NCI-H187 treated with DMSO at 0.1 percent for 48 hours (cell line): ENCODE results near the gene PODXL2.

Experiments
- DNase-seq: peaks from one replicate; lab custom pipeline; 2025; lab: John Stamatoyannopoulos, UW

Gene PODXL2

DNA sequence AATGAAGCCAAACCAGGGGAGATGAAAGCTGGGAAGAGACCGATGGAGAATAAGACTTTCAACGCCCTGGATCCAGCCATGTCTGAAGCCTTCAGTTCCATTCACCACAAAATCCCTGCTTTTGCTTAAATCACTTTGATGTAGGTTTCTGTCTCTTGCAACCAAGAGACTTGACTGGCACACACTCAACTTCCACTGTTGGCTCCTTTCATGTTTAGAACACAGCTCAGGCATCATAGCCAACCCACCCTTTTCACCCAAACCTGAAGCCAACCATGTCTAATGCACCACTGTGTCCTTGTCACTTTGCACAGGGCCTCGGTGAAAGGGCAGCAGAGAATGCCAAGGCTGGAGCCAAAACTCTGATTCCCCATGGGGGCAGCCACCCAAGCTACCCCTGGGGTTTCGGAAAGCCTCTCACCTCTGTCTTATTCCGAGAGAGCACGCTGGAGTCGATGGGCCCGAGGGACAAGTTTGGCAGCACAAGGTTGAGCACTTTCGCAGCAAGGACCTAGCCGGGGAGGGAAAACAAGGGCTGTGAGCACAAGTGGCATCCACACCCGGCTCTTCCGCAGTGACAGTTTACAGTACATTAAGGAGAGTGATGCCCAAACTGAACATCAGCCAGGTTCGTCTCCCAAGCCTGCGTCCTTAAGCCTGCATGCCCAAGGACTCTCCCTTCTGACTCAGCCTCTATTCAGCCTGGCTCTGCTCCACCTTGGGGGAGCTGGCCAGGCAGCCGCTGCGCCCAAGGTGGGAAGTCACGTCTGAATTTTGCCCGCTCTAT is 81.4 kb downstream of the PODXL2 start:
- DNase-seq = no peak

DNA sequence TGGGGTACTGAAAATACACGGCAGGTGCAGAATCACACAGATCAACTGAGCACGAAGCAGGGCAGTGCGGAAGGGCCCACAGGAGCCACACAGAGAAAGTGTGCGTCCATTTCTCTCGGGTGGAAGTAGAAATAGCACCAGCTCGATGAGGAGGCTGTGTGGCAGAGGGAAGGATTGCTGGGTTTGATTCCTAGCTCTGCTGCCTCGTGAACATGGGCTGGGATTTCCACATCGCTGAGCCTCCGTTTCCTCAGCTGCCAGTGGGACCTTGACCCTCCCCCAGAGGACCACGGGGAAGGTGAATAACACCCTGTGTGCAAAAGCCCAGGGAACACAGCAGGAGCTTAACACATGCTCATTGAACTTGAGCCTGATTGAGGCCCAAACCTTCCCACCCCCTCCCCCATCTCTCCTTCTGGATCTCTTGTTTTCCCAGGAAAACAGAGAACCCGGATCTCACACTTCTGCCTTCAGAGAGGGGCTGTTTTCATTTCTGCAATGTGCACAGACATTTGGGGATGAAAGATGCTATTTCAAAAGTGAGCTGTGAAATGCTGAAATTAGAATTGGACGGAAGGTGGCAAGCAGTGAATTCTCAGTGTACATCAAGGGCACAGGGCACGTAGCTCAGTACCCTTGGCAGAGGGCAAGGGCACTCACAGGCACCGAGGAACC is 82.2 kb downstream of the PODXL2 start:
- DNase-seq = no peak

DNA sequence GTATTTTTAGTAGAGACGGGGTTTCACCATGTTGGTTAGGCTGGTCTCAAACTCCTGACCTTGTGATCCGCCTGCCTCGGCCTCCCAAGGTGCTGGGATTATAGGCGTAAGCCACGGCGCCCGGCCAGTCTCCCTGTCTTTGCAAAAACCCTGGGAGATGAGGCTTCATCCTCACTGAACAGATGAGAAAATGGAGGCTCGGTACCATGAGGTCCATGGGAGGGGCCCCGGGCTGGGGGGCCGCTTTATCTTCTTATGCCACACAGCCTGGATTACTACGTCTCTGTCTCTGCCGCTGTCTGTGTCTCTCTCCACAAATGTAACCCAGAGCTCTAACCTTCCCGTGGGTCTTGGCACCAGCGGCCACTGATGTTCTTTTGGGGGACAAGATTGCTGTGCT is 82.9 kb downstream of the PODXL2 start:
- DNase-seq = no peak

DNA sequence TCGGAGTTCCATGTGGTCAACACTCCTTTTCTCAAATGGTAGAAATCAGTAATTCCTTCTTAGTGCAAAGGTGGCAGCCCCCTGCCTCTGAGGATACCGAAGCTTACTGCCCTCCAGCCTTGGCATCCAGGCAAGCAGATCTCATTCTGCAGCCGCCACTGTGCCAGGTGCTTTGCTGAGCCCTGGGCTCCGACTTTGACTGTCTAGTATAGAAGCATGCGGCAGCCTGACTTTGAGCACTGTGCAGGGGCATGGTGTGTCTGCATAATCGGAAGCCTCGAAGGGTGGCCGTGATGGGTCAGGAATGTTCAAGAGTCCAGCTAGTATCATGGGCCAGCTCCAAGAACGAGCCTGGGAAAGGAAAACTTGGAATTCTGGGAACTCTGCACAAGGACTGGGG is 83.5 kb downstream of the PODXL2 start:
- DNase-seq = no peak

DNA sequence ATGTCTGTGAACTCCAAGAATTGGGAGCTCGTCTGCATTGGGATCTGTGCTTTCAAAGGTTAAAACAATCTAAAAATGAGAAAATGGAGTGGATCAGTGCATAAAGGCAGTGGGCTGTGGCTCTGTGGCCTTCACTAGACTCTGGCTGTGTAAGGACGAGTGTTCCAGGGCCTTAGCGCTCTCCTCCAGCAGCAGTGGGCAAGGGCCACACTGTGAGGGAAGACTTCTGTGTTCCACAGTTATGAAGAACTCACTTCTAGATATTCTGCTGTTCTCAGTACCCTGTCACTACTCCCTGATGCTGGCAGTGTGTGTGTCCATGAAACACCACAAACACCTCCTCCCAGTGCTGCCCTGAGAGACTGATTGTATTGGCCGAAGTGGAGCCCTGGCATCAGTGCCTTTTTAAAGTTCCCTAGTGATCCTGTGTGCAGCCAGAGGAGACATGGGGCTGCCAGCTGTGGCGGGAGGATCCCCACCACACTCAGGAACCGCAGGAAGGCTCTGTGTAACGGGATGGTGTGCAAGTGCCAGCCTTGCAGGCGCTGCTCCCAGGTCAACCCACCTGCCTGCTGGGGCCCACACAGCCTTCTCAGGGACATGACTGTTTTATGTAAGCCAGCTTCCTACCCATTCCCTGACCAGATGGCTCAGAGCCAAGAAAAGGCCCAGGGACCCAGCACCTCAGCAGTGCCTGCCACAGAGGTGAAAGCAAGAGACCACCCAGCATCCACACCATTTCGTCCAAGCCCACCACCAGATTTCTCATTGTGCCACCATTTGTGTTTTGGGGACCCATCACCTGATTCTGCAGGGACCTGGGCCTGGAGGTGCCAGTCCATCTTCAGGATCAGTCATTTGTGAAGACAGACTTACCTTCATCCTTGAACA is 84.1 kb downstream of the PODXL2 start:
- DNase-seq = no peak

DNA sequence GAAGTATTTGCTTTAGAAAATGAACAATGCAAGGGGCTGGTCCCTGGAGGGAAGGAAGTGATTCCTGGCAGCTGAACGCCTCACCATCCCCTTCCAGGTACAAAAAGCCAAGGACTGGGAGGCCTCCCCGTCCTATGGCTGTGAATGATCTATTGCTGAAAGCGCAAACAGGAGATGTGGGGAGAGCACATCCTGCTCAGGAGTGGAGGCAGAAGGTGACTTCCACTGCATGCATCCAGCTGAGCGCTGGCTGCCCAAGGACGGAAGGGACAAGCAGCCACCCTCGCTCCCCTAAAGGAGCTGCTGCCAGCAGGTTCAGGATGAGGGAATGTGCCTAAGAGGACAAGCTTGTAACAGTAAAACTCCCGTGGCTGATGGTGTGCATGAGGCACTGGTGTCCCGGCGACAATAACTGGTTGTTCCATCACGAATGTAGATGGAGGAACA is 85.2 kb downstream of the PODXL2 start:
- peak; percentile 38 for DNase-seq

DNA sequence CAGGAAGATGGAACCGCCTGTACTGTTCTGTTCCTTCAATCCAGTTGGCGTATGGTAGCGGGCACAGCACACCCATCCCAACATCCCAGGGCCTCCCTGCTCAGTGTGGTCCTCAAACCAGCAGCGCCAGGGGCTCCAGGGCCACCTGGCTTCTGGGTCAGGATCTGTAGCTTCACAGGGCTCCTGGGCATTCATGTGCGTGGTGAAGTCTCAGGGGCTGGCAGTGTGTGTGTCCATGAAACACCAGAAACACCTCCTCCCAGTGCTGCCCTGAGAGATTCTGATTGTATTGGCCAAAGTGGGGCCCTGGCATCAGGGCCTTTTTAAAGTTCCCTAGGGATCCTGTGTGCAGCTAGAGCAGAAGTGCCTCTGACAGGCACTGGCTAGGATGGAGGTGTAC is 85.9 kb downstream of the PODXL2 start:
- DNase-seq = no peak

DNA sequence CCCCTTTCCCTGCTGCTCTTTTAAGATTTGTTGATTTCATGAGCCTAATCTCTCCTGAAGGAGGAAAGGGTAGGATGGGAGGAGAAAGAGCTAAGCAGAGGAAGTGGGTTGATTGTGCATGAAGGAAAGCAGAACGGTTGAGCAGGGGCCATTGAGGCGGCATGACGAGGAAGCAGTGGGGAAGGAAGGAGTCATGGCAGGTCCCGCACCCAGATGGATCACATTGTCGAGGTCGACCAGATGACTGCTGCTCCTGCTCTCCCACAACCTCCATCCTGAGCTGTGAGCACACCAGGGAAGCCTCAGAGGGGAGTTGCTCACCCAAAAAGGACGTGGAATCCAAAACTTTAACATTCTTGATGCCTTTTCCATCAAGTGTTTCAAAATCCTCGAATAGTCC is 86.5 kb downstream of the PODXL2 start:
- DNase-seq = no peak

DNA sequence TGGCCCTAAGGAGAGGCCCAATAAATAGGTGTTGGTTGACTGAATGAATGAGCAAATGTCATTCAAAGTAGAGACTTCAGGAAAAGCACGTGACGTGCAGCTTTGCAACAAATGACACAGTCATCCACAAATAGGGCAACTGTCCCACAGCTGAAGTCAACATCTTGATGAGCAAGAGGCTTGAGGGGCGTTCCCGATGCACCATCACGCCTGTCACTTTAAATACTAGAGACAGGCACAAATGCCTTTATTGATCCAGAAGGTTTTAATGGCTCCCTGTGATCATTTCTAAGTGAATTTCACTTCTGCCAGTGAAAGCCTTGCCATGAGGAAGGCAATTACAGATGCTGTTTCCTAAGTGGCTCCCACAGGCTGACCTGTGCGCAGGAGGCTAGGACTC is 87.4 kb downstream of the PODXL2 start:
- no peak for DNase-seq

DNA sequence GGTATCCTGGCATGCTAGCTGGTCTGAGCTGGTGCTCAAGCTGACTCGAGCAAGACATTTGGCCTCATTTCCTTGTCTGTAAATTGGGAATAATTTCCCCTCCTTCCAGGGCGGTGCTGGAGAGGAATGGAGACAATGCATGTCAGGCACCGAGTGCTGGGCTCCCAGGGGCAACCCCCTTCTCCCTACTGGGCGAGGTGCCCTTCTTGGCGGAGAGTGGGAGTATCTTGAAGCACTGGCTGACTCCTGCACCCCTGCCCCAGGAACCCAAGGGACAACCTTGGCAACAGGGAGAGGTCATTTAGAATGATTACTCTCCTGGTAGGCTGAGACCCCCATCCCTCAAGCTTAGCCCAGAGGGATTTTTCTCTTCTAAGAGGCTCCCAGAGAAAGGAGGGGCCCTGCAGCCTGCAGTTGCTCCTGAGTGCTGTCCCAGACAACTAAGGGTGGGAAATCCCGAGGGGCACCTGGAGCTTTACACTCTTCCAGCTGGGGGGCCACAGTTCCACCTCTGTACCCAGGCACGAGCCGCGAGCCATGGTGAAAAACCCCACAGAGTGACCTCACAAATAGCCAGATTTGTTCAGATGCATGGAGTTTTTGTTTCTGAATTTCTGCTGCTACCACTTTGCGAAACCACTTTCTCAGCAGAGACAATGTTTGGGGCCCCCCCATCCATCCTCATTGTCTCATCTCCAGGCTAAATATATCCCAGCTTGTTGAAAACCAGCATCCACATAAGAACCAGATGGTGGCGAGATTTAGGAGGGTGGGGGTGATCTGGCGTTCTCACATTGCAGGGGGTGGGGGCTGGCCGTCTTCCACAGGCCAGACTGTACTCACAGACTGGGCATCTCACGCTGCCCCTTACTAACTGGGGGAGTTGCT is 88.6 kb downstream of the PODXL2 start:
- DNase-seq = no peak

DNA sequence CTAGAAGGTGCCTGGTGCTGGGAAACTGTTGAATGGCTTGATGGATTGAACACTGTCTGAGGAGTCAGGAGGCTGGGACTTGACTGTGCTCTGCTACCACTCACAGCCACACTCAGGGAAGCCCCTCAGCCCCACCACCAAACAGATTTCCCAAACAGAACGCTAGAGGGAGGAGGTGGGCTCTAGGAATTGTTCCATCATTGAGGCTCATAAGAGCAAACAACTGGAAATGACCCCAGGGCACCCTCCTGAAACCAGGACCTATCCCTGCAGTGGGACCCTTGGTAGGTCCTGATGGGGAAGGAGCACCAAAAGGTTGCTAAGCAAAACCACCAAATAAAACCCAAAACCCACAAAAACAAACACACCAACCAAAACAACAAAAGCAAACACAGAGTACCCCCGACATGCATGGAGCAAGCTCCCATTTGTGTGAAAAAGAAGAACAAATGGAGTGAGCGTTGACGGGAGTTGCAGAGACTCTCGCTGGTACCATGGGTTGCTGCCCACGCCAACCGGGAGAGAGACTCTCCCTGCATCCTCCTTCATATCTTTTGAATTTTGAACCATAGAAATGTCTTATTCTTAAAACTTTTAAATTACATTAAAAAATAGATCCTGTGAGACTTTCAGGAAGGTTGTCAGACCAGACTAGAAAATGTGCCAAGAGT is 89.4 kb downstream of the PODXL2 start:
- no peak for DNase-seq

DNA sequence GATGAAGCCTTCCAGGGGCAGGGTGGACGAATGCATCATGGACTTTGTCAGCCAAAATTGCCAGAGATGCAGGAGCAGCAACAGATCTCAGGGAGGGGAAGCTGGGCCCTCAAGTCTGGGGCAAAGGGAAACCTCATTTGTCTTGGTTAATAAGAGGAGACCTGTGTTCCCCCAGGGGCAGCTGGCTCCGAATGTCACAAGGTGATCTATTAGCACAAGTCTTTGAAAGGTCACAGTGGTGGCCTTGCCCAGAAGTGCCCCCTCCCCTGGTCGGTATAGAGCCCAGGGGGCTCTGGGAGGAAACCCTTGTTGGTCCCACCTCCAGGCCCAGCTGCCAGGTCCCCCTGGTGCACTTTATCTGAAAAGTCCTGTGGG is 89.9 kb downstream of the PODXL2 start:
- DNase-seq = no peak

DNA sequence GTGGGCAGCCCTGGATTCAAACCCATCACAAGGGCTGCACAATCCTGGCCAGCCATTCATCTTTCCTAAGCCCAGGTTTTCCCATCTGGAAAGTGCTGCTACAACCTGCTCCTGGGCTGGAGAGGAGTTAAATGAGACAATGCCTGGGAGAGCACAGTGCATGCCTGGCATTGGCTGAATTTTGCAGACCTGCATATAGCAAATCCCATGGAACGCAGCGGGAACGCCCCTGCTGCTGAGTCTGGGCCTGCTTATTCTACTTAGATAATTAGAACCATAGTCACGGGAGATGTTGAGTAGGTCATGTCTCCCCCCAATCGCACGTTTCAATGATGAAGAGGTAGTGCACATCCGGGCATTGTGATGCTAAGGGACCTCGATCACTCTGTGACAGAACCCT is 90.4 kb downstream of the PODXL2 start:
- DNase-seq = no peak

DNA sequence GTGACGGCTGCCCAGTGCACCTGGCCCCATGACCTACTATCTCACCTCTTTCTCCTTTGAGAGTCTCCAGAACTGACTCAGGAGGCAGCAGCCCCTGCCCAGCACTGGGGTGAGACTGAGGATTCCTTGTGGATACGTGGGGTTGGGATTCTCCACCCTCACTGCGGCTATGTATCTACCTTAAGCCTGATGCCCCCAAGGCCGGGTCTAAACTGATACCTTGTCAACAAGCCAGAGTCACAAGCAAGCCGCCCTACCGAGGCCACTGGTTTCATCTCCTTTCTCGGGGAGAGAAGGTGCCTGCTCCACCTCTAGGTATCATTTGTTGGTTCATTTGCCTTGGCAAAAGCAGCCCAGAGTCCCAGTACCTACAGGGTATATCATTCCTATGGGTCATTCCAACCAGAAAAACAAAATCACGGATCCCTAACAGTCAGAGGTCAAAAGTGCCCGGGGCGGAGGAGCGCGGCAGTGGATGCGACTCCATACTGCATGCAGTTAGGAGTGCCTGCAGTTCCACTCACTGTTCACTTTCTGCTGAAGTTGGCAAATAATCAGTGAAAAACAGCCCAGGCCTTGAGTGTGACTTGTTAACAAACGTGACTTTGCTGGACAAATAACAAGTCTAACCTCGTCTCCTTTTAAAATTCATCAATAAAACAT is 91.3 kb downstream of the PODXL2 start:
- DNase-seq = no peak

DNA sequence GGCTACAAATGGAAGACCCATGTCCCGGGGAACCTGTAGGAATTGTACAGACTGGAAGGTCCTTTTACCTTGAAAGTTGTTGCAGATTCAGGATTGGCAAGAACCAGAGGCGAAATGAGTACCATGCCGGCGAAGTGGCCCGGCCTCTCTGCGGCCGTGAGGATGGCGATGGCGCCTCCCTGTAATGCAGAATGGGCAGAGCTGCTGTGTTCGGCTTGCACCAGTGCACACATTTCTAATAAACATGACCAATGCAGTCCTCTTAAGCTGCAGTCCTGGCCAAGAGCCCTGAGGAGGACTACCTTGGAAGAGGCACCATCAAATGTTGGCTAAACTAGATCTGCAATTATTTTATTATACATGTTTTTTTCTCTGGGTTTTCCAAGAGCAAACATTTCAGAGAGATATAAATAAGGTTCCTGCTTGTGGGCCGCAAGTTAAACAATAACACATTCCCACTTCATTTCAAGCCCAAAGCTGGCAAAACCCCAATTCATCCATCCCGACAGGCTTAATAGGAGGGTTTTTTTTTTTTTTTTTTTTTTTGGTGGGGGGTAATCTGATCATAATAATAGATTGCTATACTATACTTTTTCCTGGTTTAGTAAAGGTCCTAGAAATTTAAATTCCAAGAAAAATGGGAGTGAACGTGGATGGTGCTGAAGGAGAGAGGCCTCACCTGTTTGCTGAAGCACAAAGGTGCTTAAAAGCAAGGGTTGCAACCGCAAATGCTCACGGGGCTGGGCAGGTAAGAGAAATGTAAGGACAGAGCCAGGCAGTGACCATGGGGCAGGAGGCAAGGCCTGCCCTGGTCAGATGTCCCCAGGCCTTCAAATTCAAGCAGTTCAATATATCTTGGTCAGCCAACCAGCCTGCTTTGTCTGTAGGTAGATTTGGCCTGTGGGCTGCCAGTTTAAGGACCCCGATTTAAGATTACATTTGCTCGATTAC is 92.3 kb downstream of the PODXL2 start:
- no peak for DNase-seq

DNA sequence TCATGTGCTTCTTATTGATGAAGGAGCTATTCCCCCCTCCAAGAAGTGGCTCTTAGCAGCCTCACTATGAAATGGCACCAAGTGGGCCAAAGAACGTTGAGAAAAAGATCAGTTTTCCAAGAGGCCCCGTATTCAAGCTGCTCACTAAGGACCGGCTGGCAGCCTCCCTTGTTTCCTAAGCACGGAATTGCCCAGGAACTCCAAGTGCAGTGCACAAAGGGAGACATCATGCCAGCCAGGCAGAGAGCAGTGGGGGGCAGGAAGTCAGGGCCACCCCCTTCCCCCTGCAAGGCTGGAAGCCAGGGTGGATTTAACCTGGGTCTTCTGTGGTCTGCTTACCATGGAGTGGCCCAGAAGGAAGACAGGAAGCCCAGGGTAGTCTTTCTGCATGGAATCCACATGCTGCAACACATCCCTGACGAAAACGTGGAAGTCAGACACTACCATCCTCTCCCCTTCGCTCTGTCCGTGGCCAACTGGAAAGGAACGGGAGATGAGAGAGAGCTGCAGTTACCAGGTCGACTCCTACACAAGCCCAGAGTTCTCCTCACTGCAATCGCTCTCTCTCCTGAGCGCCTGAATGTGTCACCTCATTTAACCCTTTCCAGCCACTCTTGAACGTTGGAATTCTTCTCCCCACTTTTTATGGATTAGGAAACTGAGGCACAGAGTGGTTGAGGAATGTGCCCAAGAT is 93.3 kb downstream of the PODXL2 start:
- DNase-seq = no peak
